ENCODE measurements around the gene UFM1.

Gene UFM1

DNA sequence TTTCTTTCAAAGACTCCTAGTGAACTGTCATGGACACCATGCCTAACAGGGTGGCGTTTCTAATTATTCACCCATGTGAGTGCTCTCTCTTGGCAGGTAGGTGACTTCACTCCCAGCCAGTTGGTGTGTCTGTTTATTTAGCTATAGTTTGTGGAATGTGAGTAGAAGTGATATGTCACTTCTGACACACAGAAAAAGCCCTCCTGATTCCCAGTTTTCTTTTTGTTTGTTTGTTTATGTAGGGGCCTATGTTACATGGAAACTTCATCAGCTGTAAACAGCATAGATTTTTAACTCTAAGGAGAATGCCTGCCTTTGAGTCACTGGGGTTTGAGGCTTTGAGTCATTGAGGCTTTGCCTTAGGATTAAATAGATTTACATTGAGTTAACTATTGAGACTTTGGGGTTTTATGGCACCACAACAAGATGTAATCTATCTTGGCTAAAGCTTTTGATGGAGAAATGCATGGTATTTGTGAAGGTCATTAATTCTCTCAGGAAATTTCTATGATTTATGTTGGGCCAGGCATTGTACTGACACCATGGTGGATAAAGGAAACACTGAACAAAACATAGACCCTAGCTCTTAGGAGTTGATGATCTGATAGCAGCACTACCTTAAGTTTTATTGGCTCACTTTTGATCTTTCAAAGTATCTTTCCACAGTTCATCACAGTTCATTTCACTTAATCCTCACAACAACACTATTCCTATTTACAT, 45.3 kb downstream of the UFM1 start:
- Histone ChIP-seq H3K9me3 (ENCODE audit: control insufficient read depth in 1 of 2, low read length in 2 of 2) (no peaks in the 10 kb centered on the region), H3K27ac (ENCODE audit: low read length) (no peak overlapping the region), H3K27me3 (ENCODE audit: low read depth, low read length) (no peaks in the 10 kb centered on the region), H3K4me3 (ENCODE audit: low read depth in 1 of 2, low read length in 2 of 2) (no peak overlapping the region), H3K4me1 (ENCODE audit: control insufficient read depth in 1 of 2, insufficient read depth in 2 of 2, low read length in 2 of 2) (peaks cover 0 to 5% of the 10 kb centered on the region in 2 donors), H3K36me3 (ENCODE audit: control insufficient read depth in 1 of 2, insufficient read depth in 2 of 2, low read length in 2 of 2) (no peaks in the 10 kb centered on the region)

DNA sequence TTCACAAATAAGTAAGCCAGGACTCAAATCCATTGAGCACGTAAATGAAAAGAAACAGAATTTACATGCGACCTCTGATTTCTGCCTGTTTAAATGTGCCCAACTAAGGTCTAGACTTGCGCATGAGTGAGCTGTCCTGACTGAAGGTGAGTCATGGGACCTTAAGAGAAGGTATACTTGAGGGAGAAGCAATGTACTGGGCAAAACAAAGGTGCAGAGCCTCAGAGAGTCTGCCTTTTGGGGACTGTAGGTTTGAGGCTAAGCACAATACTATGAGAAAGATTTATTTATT, 45.8 kb downstream of the UFM1 start:
- Histone ChIP-seq H3K4me3 (ENCODE audit: low read depth in 1 of 2, low read length in 2 of 2) (no peak overlapping the region), H3K27ac (ENCODE audit: low read length) (no peak overlapping the region), H3K36me3 (ENCODE audit: control insufficient read depth in 1 of 2, insufficient read depth in 2 of 2, low read length in 2 of 2) (no peaks in the 10 kb centered on the region), H3K27me3 (ENCODE audit: low read depth, low read length) (no peaks in the 10 kb centered on the region), H3K9me3 (ENCODE audit: control insufficient read depth in 1 of 2, low read length in 2 of 2) (no peaks in the 10 kb centered on the region), H3K4me1 (ENCODE audit: control insufficient read depth in 1 of 2, insufficient read depth in 2 of 2, low read length in 2 of 2) (peaks cover 0 to 5% of the 10 kb centered on the region in 2 donors)

DNA sequence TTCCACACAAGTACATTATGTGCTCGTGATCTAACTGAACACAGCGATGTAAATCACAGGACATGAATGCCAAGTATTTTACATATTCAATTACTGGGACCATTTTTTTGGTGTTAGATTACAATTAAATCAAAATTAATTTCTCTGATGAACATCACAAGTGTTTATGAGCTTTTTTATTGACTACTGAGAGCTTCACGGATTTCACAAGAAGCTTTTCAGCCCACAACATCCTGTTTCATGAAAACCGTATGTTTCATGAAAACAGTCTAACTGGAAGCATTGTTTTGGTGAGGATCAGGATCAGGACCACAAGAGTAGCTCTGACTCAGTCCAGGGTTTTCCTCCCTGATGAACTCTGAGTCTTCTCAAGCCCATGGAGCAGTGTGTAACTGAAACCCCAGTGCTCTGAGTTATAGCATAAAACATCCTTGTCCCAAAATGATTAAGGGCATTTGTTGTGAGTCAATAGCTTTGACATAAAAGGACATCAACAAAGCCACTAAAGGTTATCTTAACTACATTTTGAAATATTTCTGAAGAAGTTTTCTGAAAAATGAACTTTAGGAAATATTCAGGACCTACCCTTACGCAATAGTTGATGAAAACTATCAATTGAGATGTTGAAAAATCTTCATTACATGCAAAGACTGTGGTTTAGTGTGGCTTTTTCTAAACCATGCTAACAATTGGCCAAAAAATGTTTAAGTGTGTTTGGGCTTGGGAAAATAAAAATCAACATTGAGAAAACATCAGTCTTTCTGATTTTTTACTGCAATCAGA, 49.3 kb downstream of the UFM1 start:
- peaks cover 0 to 5% of the 10 kb centered on the region in 2 donors for H3K4me1 ChIP-seq (ENCODE audit: control insufficient read depth in 1 of 2, insufficient read depth in 2 of 2, low read length in 2 of 2)
- no peaks in the 10 kb centered on the region for H3K9me3 ChIP-seq (ENCODE audit: control insufficient read depth in 1 of 2, low read length in 2 of 2)
- H3K27me3 ChIP-seq (ENCODE audit: low read depth, low read length), result no peaks in the 10 kb centered on the region
- no peak overlapping the region for H3K4me3 ChIP-seq (ENCODE audit: low read depth in 1 of 2, low read length in 2 of 2)
- H3K27ac ChIP-seq (ENCODE audit: low read length), result no peak overlapping the region
- no peaks in the 10 kb centered on the region for H3K36me3 ChIP-seq (ENCODE audit: control insufficient read depth in 1 of 2, insufficient read depth in 2 of 2, low read length in 2 of 2)

DNA sequence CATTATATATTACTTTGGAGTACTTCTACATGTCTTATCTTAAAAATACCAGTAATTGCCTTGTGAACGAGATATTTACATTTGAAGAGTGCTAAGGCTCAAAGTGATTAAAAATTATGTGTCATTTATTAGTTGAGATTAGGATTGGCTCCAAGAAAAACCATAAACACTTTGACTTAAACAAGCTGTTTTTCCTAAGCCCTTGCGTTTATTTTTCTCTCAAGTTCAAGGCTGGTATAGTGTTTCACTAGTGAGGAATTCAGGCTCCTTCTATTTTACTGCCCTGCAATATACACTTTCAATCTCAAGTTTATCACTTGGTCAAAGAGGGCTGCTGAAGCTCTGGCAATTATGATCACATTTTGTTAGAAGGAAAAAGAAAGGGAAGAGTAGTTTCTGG, 49.9 kb downstream of the UFM1 start:
- Histone ChIP-seq H3K27ac (ENCODE audit: low read length) (no peak overlapping the region), H3K27me3 (ENCODE audit: low read depth, low read length) (no peaks in the 10 kb centered on the region), H3K4me3 (ENCODE audit: low read depth in 1 of 2, low read length in 2 of 2) (no peak overlapping the region), H3K36me3 (ENCODE audit: control insufficient read depth in 1 of 2, insufficient read depth in 2 of 2, low read length in 2 of 2) (no peaks in the 10 kb centered on the region), H3K4me1 (ENCODE audit: control insufficient read depth in 1 of 2, insufficient read depth in 2 of 2, low read length in 2 of 2) (peaks cover 0 to 5% of the 10 kb centered on the region in 2 donors), H3K9me3 (ENCODE audit: control insufficient read depth in 1 of 2, low read length in 2 of 2) (no peaks in the 10 kb centered on the region)

DNA sequence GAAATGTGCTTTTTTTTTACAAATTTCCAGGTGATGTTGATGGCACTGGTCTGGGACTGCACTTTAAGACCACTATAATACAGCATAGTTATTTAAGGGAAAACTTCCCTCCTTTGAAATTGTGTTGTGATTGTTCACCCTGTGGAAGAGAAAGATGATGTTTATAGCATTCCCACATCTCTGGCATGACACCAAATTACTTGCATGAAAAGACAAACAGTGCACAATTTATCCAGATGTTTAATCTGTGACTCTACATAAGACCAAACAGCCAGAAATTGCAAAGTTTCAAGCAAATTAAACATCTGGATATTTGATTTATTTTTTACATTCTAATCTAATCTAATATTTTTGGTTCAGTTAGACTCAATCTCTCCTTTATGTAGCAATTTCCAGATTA, 51.6 kb downstream of the UFM1 start:
- Histone ChIP-seq H3K36me3 (ENCODE audit: control insufficient read depth in 1 of 2, insufficient read depth in 2 of 2, low read length in 2 of 2) (no peaks in the 10 kb centered on the region), H3K9me3 (ENCODE audit: control insufficient read depth in 1 of 2, low read length in 2 of 2) (no peaks in the 10 kb centered on the region), H3K4me3 (ENCODE audit: low read depth in 1 of 2, low read length in 2 of 2) (no peak overlapping the region), H3K4me1 (ENCODE audit: control insufficient read depth in 1 of 2, insufficient read depth in 2 of 2, low read length in 2 of 2) (peaks cover 0 to 5% of the 10 kb centered on the region in 2 donors), H3K27ac (ENCODE audit: low read length) (no peak overlapping the region), H3K27me3 (ENCODE audit: low read depth, low read length) (no peaks in the 10 kb centered on the region)

DNA sequence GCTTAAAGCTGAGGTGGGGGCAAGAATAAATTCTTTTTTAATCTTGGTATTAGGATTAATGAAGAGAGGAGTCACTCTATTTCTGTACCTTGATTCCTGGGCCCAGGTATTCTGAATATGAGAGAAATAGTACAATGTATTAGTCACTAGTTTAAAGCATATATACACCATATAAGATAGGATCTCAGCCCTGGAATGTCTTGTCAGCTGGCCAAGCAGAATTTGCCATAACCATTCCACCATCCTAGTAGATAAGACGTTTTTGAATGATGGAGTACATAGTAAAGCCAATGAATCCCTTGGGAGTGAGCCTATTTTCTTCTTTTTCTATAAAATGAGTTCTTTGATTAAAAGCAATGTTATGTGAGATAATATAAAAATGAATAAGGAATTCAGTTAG, 55.6 kb downstream of the UFM1 start:
- H3K9me3 ChIP-seq (ENCODE audit: control insufficient read depth in 1 of 2, low read length in 2 of 2), result no peaks in the 10 kb centered on the region
- no peaks in the 10 kb centered on the region for H3K27me3 ChIP-seq (ENCODE audit: low read depth, low read length)
- no peaks in the 10 kb centered on the region for H3K36me3 ChIP-seq (ENCODE audit: control insufficient read depth in 1 of 2, insufficient read depth in 2 of 2, low read length in 2 of 2)
- no peak overlapping the region for H3K4me3 ChIP-seq (ENCODE audit: low read depth in 1 of 2, low read length in 2 of 2)
- no peaks in the 10 kb centered on the region for H3K4me1 ChIP-seq (ENCODE audit: control insufficient read depth in 1 of 2, insufficient read depth in 2 of 2, low read length in 2 of 2)
- no peak overlapping the region for H3K27ac ChIP-seq (ENCODE audit: low read length)

DNA sequence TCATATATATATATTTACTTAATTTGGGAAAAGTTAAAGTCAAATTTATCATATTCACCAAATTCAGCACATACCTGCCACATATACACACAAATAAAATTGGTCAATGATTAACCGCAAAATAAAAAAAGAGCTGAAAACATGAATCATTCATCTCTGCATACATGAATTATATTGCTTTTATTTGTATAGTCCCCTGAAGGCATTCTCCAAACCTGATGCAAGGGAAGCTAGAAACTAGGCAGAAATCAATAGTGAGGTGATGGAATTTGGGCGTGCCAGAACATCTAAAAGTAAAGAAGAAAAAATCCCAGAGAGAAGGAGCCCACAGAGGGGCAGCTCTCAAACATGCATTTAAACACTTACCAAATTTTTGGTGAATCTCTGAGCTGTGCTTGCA, 60.1 kb downstream of the UFM1 start:
- Histone ChIP-seq H3K9me3 (ENCODE audit: control insufficient read depth in 1 of 2, low read length in 2 of 2) (no peaks in the 10 kb centered on the region), H3K36me3 (ENCODE audit: control insufficient read depth in 1 of 2, insufficient read depth in 2 of 2, low read length in 2 of 2) (no peaks in the 10 kb centered on the region), H3K4me1 (ENCODE audit: control insufficient read depth in 1 of 2, insufficient read depth in 2 of 2, low read length in 2 of 2) (no peaks in the 10 kb centered on the region), H3K27me3 (ENCODE audit: low read depth, low read length) (no peaks in the 10 kb centered on the region), H3K27ac (ENCODE audit: low read length) (no peak overlapping the region), H3K4me3 (ENCODE audit: low read depth in 1 of 2, low read length in 2 of 2) (no peak overlapping the region)

DNA sequence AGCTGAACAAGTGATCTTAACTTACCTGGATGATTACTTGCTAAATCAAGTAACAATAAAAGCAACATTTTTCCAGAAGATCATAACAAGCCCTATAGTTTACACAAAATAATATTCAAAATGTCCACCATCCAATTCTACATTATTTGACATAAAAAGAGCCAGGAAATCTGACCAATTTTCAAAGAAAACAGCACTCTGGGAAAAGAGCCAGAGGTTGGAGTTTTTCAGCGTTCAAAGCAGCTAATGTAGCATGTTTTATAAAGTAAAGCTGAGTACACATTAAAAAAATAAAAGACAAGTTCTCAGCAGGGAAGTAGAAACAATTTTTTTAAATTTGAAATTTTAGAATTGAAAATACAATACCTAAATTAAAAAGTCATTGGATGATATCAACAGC, 62.6 kb downstream of the UFM1 start:
- H3K27ac ChIP-seq (ENCODE audit: low read length), result no peak overlapping the region
- no peaks in the 10 kb centered on the region for H3K27me3 ChIP-seq (ENCODE audit: low read depth, low read length)
- no peaks in the 10 kb centered on the region for H3K4me1 ChIP-seq (ENCODE audit: control insufficient read depth in 1 of 2, insufficient read depth in 2 of 2, low read length in 2 of 2)
- no peak overlapping the region for H3K4me3 ChIP-seq (ENCODE audit: low read depth in 1 of 2, low read length in 2 of 2)
- no peaks in the 10 kb centered on the region for H3K36me3 ChIP-seq (ENCODE audit: control insufficient read depth in 1 of 2, insufficient read depth in 2 of 2, low read length in 2 of 2)
- H3K9me3 ChIP-seq (ENCODE audit: control insufficient read depth in 1 of 2, low read length in 2 of 2), result no peaks in the 10 kb centered on the region
